HUES6 (cell line): ENCODE results near the gene HS3ST2.

Experiments
- H3K27ac ChIP-seq: 2 replicates; pipeline ENCODE4 v1.7.0; 2013; ENCODE audit warnings: low read depth, mild to moderate bottlenecking, low read length, inconsistent platforms
- H3K27me3 ChIP-seq: 2 replicates; pipeline ENCODE4 v1.6.1; 2013; ENCODE audit warnings: low read length; ENCODE audit not compliant: control insufficient read depth, insufficient read depth
- H3K36me3 ChIP-seq: 2 replicates; pipeline ENCODE4 v1.6.1; 2013; ENCODE audit warnings: low read length; ENCODE audit not compliant: control insufficient read depth, insufficient read depth
- H3K4me1 ChIP-seq: 2 replicates; pipeline ENCODE4 v1.6.1; 2013; ENCODE audit warnings: low read length; ENCODE audit not compliant: control insufficient read depth, insufficient read depth
- H3K4me3 ChIP-seq: 2 replicates; pipeline ENCODE4 v1.5.1; 2013; ENCODE audit warnings: low read depth, low read length
- H3K9ac ChIP-seq: one replicate; pipeline ENCODE4 v1.6.1; 2013; ENCODE audit warnings: mild to moderate bottlenecking, low read length
- H3K9me3 ChIP-seq: 2 replicates; pipeline ENCODE4 v1.6.1; 2013; ENCODE audit warnings: low read depth, low read length; ENCODE audit not compliant: control insufficient read depth, insufficient read depth

Gene HS3ST2

DNA sequence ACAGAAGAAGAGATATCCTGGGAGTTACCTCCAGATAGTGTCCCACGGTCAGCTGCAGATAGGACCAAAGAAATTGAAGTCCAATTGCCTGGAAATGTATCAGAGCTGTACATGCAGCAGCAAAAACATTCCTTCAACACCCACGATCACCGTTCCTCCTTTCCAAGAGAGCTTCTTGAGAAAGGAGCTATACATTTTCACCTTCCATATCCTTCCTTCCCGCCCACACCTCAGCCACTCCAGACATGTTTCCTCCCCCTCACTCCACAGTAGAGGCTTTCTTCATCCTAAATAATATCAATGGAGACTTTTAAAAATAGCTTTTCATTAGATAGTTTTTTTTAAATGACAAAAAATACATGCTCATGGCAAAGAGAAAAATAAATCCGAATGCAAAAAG, 87.6 kb downstream of the HS3ST2 start:
- Histone ChIP-seq H3K9ac (no peak overlapping the region), H3K4me3 (no peak overlapping the region)

GRCh38 chr16:22903716-22904115, 89.8 kb downstream of the HS3ST2 start:
- Histone ChIP-seq H3K27ac (no peak overlapping the region), H3K4me3 (no peak overlapping the region), H3K36me3 (no peaks in the 10 kb centered on the region), H3K9ac (no peak overlapping the region), H3K4me1 (peaks cover 5% of the 10 kb centered on the region; the same call in 1 of the 2 replicates), H3K9me3 (no peaks in the 10 kb centered on the region), H3K27me3 (peaks cover 18% of the 10 kb centered on the region)

More for the DNA sequence above, 87.6 kb downstream of the HS3ST2 start:
- Histone ChIP-seq H3K4me1 (peaks cover 5% of the 10 kb centered on the region; the same call in 1 of the 2 replicates), H3K9me3 (no peaks in the 10 kb centered on the region), H3K36me3 (no peaks in the 10 kb centered on the region), H3K27me3 (peaks cover 21% of the 10 kb centered on the region), H3K27ac (no peak overlapping the region)

DNA sequence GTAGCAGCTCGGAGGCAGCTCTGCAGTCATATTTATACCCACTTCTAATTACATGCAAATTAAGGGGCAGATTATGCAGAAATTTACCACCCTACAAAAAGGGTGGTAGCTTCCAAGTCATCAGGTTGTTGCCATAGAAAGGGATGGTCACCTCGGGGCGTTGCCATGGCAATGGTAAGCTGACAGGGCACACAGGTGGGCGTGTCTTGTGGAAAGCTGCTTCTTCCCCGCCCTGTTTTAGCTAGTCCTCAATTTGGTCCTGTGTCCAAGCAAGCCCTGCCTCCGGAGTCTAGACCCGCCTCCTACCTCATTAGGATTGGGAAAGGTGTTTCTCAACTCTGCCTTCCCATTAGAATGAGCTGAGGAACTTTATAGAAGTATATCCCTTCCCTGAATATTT, 98.7 kb downstream of the HS3ST2 start:
- H3K27ac ChIP-seq, result no peak overlapping the region
- H3K36me3 ChIP-seq, result no peaks in the 10 kb centered on the region
- no peaks in the 10 kb centered on the region for H3K9me3 ChIP-seq
- no peaks in the 10 kb centered on the region for H3K4me1 ChIP-seq
- H3K4me3 ChIP-seq, result no peak overlapping the region
- no peak overlapping the region for H3K9ac ChIP-seq
- no peaks in the 10 kb centered on the region for H3K27me3 ChIP-seq

- Histone ChIP-seq H3K27me3 (no peaks in the 10 kb centered on the region), H3K4me1 (no peaks in the 10 kb centered on the region), H3K36me3 (no peaks in the 10 kb centered on the region), H3K9me3 (no peaks in the 10 kb centered on the region), H3K27ac (no peak overlapping the region), H3K9ac (no peak overlapping the region), H3K4me3 (no peak overlapping the region)
Observed at GRCh38 chr16:22915003-22915402, 101.0 kb downstream of the HS3ST2 start.

DNA sequence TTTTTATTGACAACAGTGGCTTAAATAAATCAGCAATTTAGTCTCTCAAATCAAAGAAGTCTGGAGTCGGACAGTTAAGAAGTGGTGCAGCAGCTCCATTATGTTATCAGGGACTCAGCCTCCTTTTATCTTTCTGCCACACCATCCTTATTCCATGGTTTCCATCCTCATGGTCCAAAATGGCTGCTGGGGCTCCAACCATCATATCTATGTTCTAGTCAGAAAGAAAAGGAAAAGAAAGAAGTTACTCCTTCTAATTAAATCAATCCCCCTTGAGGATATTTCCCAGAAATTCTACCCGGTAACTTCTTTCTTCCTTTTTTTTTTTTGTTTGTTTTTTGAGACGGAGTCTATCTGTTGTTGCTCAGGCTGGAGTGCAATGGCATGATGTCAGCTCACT, 109.5 kb downstream of the HS3ST2 start:
- no peak overlapping the region for H3K4me3 ChIP-seq
- no peaks in the 10 kb centered on the region for H3K27me3 ChIP-seq
- H3K4me1 ChIP-seq, result no peaks in the 10 kb centered on the region
- H3K36me3 ChIP-seq, result no peaks in the 10 kb centered on the region
- no peak overlapping the region for H3K9ac ChIP-seq
- no peak overlapping the region for H3K27ac ChIP-seq
- no peaks in the 10 kb centered on the region for H3K9me3 ChIP-seq

GRCh38 chr16:22924492-22924891, 110.5 kb downstream of the HS3ST2 start:
- Histone ChIP-seq H3K27ac (no peak overlapping the region), H3K36me3 (no peaks in the 10 kb centered on the region), H3K27me3 (no peaks in the 10 kb centered on the region), H3K4me1 (no peaks in the 10 kb centered on the region), H3K9ac (no peak overlapping the region), H3K4me3 (no peak overlapping the region), H3K9me3 (no peaks in the 10 kb centered on the region)

- Histone ChIP-seq H3K4me1 (no peaks in the 10 kb centered on the region), H3K27ac (no peak overlapping the region), H3K27me3 (no peaks in the 10 kb centered on the region), H3K9me3 (no peaks in the 10 kb centered on the region), H3K9ac (no peak overlapping the region), H3K4me3 (no peak overlapping the region), H3K36me3 (no peaks in the 10 kb centered on the region)
Observed at GRCh38 chr16:22926105-22926751, 112.3 kb downstream of the HS3ST2 start.

- Histone ChIP-seq H3K27me3 (no peaks in the 10 kb centered on the region; the same call in 1 of the 2 replicates), H3K36me3 (no peaks in the 10 kb centered on the region)
Observed at GRCh38 chr16:22927306-22927705, 113.3 kb downstream of the HS3ST2 start.

GRCh38 chr16:22928882-22929435, 115.0 kb downstream of the HS3ST2 start:
- H3K9ac ChIP-seq, result no peak overlapping the region
- H3K4me1 ChIP-seq, result peaks cover 17% of the 10 kb centered on the region
- no peaks in the 10 kb centered on the region; the same call in 1 of the 2 replicates for H3K27me3 ChIP-seq
- H3K4me3 ChIP-seq, result no peak overlapping the region
- no peak overlapping the region for H3K27ac ChIP-seq
- no peaks in the 10 kb centered on the region for H3K36me3 ChIP-seq
- H3K9me3 ChIP-seq, result no peaks in the 10 kb centered on the region

More at GRCh38 chr16:22927306-22927705, 113.3 kb downstream of the HS3ST2 start:
- Histone ChIP-seq H3K27ac (no peak overlapping the region), H3K9ac (no peak overlapping the region), H3K9me3 (no peaks in the 10 kb centered on the region), H3K4me1 (peaks cover 7% of the 10 kb centered on the region), H3K4me3 (no peak overlapping the region)

GRCh38 chr16:22929461-22929860, 115.5 kb downstream of the HS3ST2 start:
- no peak overlapping the region for H3K4me3 ChIP-seq
- H3K36me3 ChIP-seq, result no peaks in the 10 kb centered on the region
- H3K9ac ChIP-seq, result no peak overlapping the region
- H3K4me1 ChIP-seq, result peaks cover 17% of the 10 kb centered on the region
- no peak overlapping the region for H3K27ac ChIP-seq
- H3K9me3 ChIP-seq, result no peaks in the 10 kb centered on the region
- H3K27me3 ChIP-seq, result no peaks in the 10 kb centered on the region; the same call in 1 of the 2 replicates

DNA sequence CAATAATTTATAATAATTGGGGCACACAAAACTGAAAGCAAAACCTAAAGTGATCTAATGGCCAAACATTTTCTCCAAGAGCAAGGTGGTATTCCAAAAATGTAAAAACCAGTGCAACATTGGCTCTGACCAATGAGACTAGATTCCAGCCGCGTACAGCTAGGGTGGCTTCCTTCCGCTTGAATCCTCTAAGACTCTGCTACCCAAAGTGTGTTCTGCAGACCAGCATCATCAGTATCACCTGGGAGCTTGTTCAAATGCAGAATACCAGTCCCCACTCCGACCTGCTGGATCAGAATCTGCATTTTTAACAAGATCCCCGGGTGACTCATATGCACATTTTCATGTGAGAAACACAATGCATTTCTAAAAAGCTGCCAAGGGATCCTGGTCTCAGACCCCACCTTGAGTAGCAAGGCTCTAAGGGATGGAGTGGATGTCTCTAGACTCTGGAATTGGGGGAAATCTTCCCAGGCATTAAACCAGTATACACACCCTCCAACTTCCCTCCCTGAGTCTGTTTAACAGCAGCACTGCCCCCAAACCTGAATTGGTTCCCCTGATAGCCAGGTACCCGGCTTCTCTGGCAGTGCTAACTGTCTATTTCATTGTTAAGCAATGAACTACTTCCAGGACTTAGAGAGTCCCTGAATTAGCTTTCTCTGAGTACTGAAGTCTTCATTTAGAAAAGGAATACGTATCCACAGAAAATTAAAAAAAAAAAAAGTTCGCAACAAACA, 118.2 kb downstream of the HS3ST2 start:
- Histone ChIP-seq H3K4me3 (no peak overlapping the region), H3K4me1 (peaks cover 17% of the 10 kb centered on the region), H3K9me3 (peaks cover 3% of the 10 kb centered on the region; the same call in 1 of the 2 replicates), H3K27me3 (peaks cover 3% of the 10 kb centered on the region; the same call in 1 of the 2 replicates), H3K36me3 (no peaks in the 10 kb centered on the region), H3K9ac (no peak overlapping the region), H3K27ac (no peak overlapping the region)
